NB4 (cell line): ENCODE measurements around the gene EIF2S2.

Source experiments
- CTCF ChIP-seq: IDR thresholded peaks from one replicate; pipeline ENCODE4 v1.5.1; 2012; ENCODE audit warnings: low read depth, low read length
- MAX ChIP-seq: IDR thresholded peaks from 2 replicates; pipeline ENCODE4 v1.6.1; 2011; ENCODE audit warnings: low read depth, low read length
- MYC ChIP-seq: IDR thresholded peaks from 2 replicates; pipeline ENCODE4 v1.6.1; 2011; ENCODE audit warnings: low read depth, low read length
- POLR2A ChIP-seq: IDR thresholded peaks from 2 replicates; pipeline ENCODE4 v1.6.1; 2011; ENCODE audit warnings: mild to moderate bottlenecking; ENCODE audit not compliant: insufficient read length; ENCODE audit errors: extremely low read depth

DNA sequence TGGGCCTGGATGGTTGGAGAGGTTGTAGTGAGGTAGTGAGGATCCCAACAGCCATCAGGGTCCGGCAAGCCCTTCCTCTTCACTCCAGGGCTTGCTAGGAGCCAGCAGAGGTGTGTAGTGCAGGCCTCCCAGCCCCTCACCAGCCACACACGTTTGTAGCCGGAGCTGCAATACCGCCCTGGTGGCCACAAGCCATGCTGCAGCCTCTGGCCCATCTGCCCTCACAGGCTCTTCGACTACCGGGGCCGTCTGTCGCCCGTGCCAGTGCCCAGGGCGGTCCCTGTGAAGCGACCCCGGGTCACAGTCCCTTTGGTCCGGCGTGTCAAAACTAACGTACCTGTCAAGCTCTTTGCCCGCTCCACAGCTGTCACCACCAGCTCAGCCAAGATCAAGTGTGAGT is 36.4 kb downstream of the EIF2S2 start:
- no peak for TF ChIP-seq CTCF
- no peak for TF ChIP-seq POLR2A
- no peak for TF ChIP-seq MYC
- TF ChIP-seq MAX, result no peak
